ENCODE results near the gene CHERP. TPM values are rescaled to one million over a fixed set of nuclear protein-coding genes. Genes with fewer than 3 reads are reported as not detected.

The CHERP gene
- total RNA-seq, 1 donor from 2014 or later = 17.2 TPM

DNA sequence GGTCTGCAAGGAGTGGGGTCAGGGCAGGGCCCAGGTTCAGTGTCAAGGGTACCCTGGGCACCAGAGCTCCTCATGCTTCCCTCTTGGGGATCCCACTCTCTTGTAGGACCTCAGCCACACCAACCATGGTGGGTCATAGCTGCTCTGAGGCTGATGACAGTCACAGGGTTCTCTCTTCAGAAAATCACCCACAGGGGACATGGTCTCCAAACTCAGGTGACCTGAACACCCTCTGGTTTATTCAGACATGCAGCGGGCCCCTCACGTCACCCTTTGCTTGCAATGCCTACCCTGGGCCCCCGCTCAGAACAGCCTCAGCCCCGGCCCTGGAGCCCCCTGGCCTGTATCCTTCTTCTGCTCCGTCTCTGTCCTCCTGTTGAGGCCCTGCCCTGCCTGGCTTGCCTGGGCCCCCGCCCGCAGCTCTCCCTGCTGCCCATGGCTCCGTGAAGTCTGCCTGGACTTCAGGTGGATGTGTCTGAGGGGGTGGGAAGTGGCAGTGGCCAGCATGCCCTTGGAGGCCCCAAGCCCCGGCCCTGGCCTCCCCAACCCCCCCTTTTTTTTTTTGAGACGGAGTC lies 20.4 kb downstream of the CHERP start:
- Histone ChIP-seq H3K36me3 (peaks cover 0 to 97% of the 10 kb centered on the region in 2 donors), H3K4me1 (no peaks in the 10 kb centered on the region), H3K27ac (no peak overlapping the region), H3K4me3 (no peak overlapping the region), H3K9me3 (no peaks in the 10 kb centered on the region), H3K27me3 (no peaks in the 10 kb centered on the region)
- no peak for DNase-seq (ENCODE audit: extremely low spot score in 2 of 2)
- TF ChIP-seq POLR2A (IDR thresholded peaks at IDR 0.05) = no peak
- no peak for TF ChIP-seq POLR2AphosphoS5 (IDR thresholded peaks at IDR 0.05; ENCODE audit: insufficient read depth in 1 of 2, low read depth in 1 of 2)
- no peak for TF ChIP-seq CTCF (IDR thresholded peaks at IDR 0.05)
- intact Hi-C loops (cut with DNase I) = no loop called here

DNA sequence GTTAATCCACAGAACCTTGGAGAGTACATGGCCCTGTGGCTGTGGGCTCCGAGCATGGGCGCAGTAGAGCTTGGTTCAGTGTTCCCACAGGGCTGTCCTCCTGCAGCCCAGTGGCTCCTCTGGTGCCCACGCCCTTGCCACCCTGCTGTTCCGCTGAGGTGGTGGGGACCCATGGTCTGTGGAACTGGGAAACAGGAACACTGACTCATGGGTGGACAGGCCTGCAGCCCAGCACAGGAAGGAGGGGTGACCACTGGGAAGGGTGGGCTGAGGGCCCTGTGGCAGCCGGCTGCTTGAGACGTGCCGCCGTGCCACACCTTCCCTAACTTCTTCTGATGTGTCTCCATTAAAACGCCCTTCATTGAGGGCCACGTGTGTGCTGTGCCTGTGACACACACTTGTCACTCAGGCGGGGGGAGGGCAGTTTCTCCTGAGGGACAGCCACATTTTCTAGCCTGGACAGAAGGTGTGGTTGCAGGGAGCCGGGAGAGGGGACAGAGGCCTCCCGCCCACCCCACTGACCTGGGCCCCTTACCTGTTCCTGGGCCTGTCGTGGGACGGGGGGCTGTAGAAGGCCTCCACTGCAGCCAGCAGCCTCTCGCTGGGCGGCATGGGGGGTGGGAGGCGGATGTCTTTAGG lies 21.1 kb downstream of the CHERP start:
- Histone ChIP-seq H3K4me3 (no peak overlapping the region), H3K27ac (no peak overlapping the region), H3K27me3 (no peaks in the 10 kb centered on the region), H3K36me3 (peaks cover 0 to 91% of the 10 kb centered on the region in 2 donors), H3K9me3 (no peaks in the 10 kb centered on the region), H3K4me1 (no peaks in the 10 kb centered on the region)
- no peak for DNase-seq (ENCODE audit: extremely low spot score in 2 of 2)
- intact Hi-C loops (cut with DNase I) = no loop called here
- no peak for TF ChIP-seq POLR2A (IDR thresholded peaks at IDR 0.05)

GRCh38 chr19:16520074-16520973 lies 21.9 kb downstream of the CHERP start:
- Histone ChIP-seq H3K4me1 (no peaks in the 10 kb centered on the region), H3K27me3 (no peaks in the 10 kb centered on the region), H3K27ac (no peak overlapping the region), H3K4me3 (no peak overlapping the region), H3K36me3 (peaks cover 0 to 83% of the 10 kb centered on the region in 2 donors), H3K9me3 (no peaks in the 10 kb centered on the region)
- intact Hi-C loops (cut with DNase I) = no loop called here
- no peak for TF ChIP-seq POLR2AphosphoS5 (IDR thresholded peaks at IDR 0.05; ENCODE audit: insufficient read depth in 1 of 2, low read depth in 1 of 2)
- no peak for TF ChIP-seq POLR2A (IDR thresholded peaks at IDR 0.05)
- TF ChIP-seq CTCF (IDR thresholded peaks at IDR 0.05) = no peak
- DNase-seq (ENCODE audit: extremely low spot score in 2 of 2) = no peak

GRCh38 chr19:16519230-16519687 lies 23.0 kb downstream of the CHERP start:
- DNase-seq (ENCODE audit: extremely low spot score in 2 of 2) = no peak
- H3K4me3 ChIP-seq = no peak overlapping the region
- intact Hi-C loops (cut with DNase I) = no loop called here
- peaks cover 0 to 74% of the 10 kb centered on the region in 2 donors for H3K36me3 ChIP-seq
- H3K9me3 ChIP-seq = no peaks in the 10 kb centered on the region
- H3K27ac ChIP-seq = no peak overlapping the region
- H3K4me1 ChIP-seq = no peaks in the 10 kb centered on the region
- no peaks in the 10 kb centered on the region for H3K27me3 ChIP-seq
- TF ChIP-seq POLR2AphosphoS5 (IDR thresholded peaks at IDR 0.05; ENCODE audit: insufficient read depth in 1 of 2, low read depth in 1 of 2) = no peak
- no peak for TF ChIP-seq CTCF (IDR thresholded peaks at IDR 0.05)
- TF ChIP-seq POLR2A (IDR thresholded peaks at IDR 0.05) = no peak

DNA sequence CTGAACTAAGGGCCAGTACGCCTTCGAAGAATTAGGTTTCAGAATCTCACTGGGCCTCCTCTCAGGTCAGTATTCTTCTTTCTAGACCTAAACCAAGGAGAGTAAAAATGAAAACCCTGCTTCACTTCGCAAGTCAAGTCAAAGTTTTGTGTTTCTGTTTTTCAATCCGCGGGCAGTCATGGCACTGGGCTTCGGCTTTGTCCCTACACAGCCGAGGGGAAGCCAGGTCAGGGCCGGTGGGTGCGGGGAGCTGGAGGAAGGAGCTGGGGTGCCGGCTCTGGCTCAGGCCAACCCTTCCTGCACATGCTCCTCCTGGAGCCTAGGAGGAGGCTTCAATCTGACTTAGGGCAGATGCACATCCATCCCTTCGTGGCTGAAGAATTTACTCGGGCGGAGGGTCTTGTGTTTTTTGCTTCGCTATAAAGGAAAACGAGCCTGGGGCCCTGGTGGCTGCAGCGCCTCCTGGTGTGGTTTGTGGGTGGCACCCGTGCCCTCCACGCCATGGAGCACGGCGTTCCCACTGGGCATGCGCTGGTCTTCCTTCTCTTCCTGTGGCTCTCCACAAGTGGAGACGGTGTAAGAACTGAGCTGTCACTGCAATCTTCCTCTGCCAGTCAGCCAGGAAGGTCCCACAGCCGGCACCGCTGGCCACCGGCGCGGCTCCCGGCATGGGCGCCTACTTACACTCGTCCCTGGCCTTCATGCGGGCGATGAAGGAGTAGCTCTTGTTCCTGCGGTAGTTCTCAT lies 23.6 kb downstream of the CHERP start:
- Histone ChIP-seq H3K27me3 (no peaks in the 10 kb centered on the region), H3K4me3 (no peak overlapping the region), H3K4me1 (no peaks in the 10 kb centered on the region), H3K9me3 (no peaks in the 10 kb centered on the region), H3K36me3 (peaks cover 0 to 69% of the 10 kb centered on the region in 2 donors), H3K27ac (no peak overlapping the region)
- intact Hi-C loops (cut with DNase I) = no loop called here
- TF ChIP-seq POLR2A (IDR thresholded peaks at IDR 0.05) = no peak
- no peak for TF ChIP-seq POLR2AphosphoS5 (IDR thresholded peaks at IDR 0.05; ENCODE audit: insufficient read depth in 1 of 2, low read depth in 1 of 2)
- TF ChIP-seq CTCF (IDR thresholded peaks at IDR 0.05) = no peak
- DNase-seq (ENCODE audit: extremely low spot score in 2 of 2) = no peak
